H1 (cell line): ENCODE data around the gene DDC. TPM values are rescaled to one million over a fixed set of nuclear protein-coding genes. Genes with fewer than 3 reads are reported as not detected.

Source experiments
- CTCF ChIA-PET: fragments of 300-600 bp; sonication (Branson Sonifier 250); formaldehyde crosslinking; loops from one replicate; lab custom pipeline; 2021; ENCODE audit not compliant: partially characterized antibody; lab: Charles Lee
- POLR2A ChIA-PET: fragments of 300-600 bp; sonication (Branson Sonifier 250); formaldehyde crosslinking; loops from one replicate; lab custom pipeline; 2021; ENCODE audit warnings: inconsistent platforms; ENCODE audit not compliant: partially characterized antibody; lab: Charles Lee
- DNase-seq, 2 experiments: peaks; one replicate each; pipeline versions ENCODE4 v3.0.0 to v3.0.0-alpha.2; 2010 to 2022; ENCODE audit warnings: low spot score in 2 of 2, low read depth in 1 of 2, mixed read lengths in 1 of 2
- FAIRE-seq: peaks from 2 replicates; lab custom pipeline; 2011; peaks lifted over from hg19 to GRCh38; lab: Jason Lieb, UNC
- H2AFZ ChIP-seq: 2 replicates; pipeline ENCODE4 v1.8.1; 2012; ENCODE audit warnings: low read length, inconsistent platforms
- H2AK5ac ChIP-seq: 2 replicates; pipeline ENCODE4 v1.6.1; 2013; ENCODE audit warnings: low read depth, low read length
- H2BK120ac ChIP-seq: replicated peaks from 2 replicates; pipeline ENCODE3; 2013; ENCODE audit warnings: low read depth, low read length, inconsistent platforms
- H2BK12ac ChIP-seq: 2 replicates; pipeline ENCODE4 v1.6.1; 2013; ENCODE audit warnings: low read depth, low read length
- H2BK15ac ChIP-seq: 2 replicates; pipeline ENCODE4 v1.6.1; 2013; ENCODE audit warnings: low read length
- H2BK20ac ChIP-seq: 2 replicates; pipeline ENCODE4 v1.6.1; 2013; ENCODE audit warnings: low read length
- H2BK5ac ChIP-seq: 2 replicates; pipeline ENCODE4 v1.6.1; 2013; ENCODE audit warnings: low read depth, low read length
- H3K14ac ChIP-seq: 2 replicates; pipeline ENCODE4 v1.6.1; 2013; ENCODE audit warnings: inconsistent platforms; ENCODE audit not compliant: insufficient read length
- H3K18ac ChIP-seq: 2 replicates; pipeline ENCODE4 v1.6.1; 2013; ENCODE audit warnings: low read length; ENCODE audit errors: extremely low read depth
- H3K23ac ChIP-seq: 2 replicates; pipeline ENCODE4 v1.6.1; 2013; ENCODE audit warnings: inconsistent platforms; ENCODE audit not compliant: insufficient read length
- H3K23me2 ChIP-seq: 2 replicates; pipeline ENCODE4 v1.6.1; 2013; ENCODE audit warnings: low read depth, low read length
- H3K27ac ChIP-seq: 2 replicates; pipeline ENCODE4 v1.6.1; 2011; ENCODE audit warnings: low read depth, low read length, inconsistent platforms
- H3K27me3 ChIP-seq, 4 experiments: replicated peaks in 1 of 4; 1 replicate in 1 of 4; 2 replicates in 3 of 4; pipeline versions ENCODE4 v1.6.1 to v1.8.1; 2011 to 2013; ENCODE audit warnings: low read length in 3 of 4, mild to moderate bottlenecking in 3 of 4, inconsistent platforms in 2 of 4, mixed read lengths in 2 of 4, moderate library complexity in 1 of 4; ENCODE audit not compliant: control insufficient read depth in 3 of 4, insufficient read depth in 3 of 4; ENCODE audit errors: extremely low read depth in 1 of 4
- H3K36me3 ChIP-seq, 4 experiments: 2 replicates each; pipeline versions ENCODE4 v1.6.1 to v1.8.1; 2011 to 2013; ENCODE audit warnings: mild to moderate bottlenecking in 4 of 4, low read length in 3 of 4, moderate library complexity in 2 of 4, control low read depth in 1 of 4, inconsistent platforms in 1 of 4; ENCODE audit not compliant: insufficient read depth in 4 of 4, control insufficient read depth in 2 of 4
- H3K4ac ChIP-seq: replicated peaks from 2 replicates; pipeline ENCODE3; 2013; ENCODE audit warnings: low read length, low read depth, mixed read lengths, inconsistent platforms; ENCODE audit not compliant: insufficient read length
- H3K4me1 ChIP-seq, 4 experiments: replicated peaks in 1 of 4; 1 replicate in 1 of 4; 2 replicates in 3 of 4; pipeline versions ENCODE4 v1.6.1 to v1.8.1; 2011 to 2013; ENCODE audit warnings: low read length in 3 of 4, inconsistent platforms in 2 of 4, mixed read lengths in 1 of 4; ENCODE audit not compliant: insufficient read depth in 4 of 4, control insufficient read depth in 3 of 4
- H3K4me2 ChIP-seq, 2 experiments: 2 replicates each; pipeline versions ENCODE4 v1.6.1 to v1.8.1; 2011 to 2013; ENCODE audit warnings: low read depth in 2 of 2, low read length in 2 of 2, control low read depth in 1 of 2, inconsistent platforms in 1 of 2, mild to moderate bottlenecking in 1 of 2; ENCODE audit not compliant: insufficient read depth in 1 of 2
- H3K4me3 ChIP-seq, 4 experiments: fragments of 200-600, 300-600 bp in 1 of 4; sonication (generic), shearing (Covaris generic), sonication (Bioruptor Twin) in 1 of 4; 2 replicates each; pipeline versions ENCODE4 v1.5.1 to v1.8.1; 2011 to 2016; ENCODE audit warnings: low read length in 4 of 4, low read depth in 3 of 4, control low read depth in 2 of 4, inconsistent platforms in 2 of 4, mild to moderate bottlenecking in 2 of 4, mixed read lengths in 1 of 4, moderate library complexity in 1 of 4; ENCODE audit not compliant: insufficient read depth in 2 of 4; ENCODE audit errors: extremely low read depth in 1 of 4
- H3K56ac ChIP-seq: replicated peaks from 2 replicates; pipeline ENCODE3; 2013; ENCODE audit warnings: low read depth, mild to moderate bottlenecking, mixed read lengths, low read length, inconsistent platforms; ENCODE audit not compliant: insufficient read length
- H3K79me1 ChIP-seq: 2 replicates; pipeline ENCODE4 v1.6.1; 2013; ENCODE audit warnings: low read depth, low read length, control low read depth
- H3K79me2 ChIP-seq, 2 experiments: 2 replicates each; pipeline versions ENCODE4 v1.6.1 to v1.8.1; 2012 to 2013; ENCODE audit warnings: low read length in 2 of 2, mild to moderate bottlenecking in 2 of 2, inconsistent platforms in 1 of 2; ENCODE audit not compliant: insufficient read depth in 2 of 2, control insufficient read depth in 1 of 2
- H3K9ac ChIP-seq, 4 experiments: replicated peaks in 1 of 4; 1 replicate in 1 of 4; 2 replicates in 3 of 4; pipeline versions ENCODE4 v1.6.1 to v1.8.1; 2011 to 2013; ENCODE audit warnings: low read depth in 3 of 4, low read length in 3 of 4, control low read depth in 2 of 4, mild to moderate bottlenecking in 2 of 4, moderate library complexity in 2 of 4, inconsistent platforms in 1 of 4; ENCODE audit errors: extremely low read depth in 1 of 4
- H3K9me3 ChIP-seq, 2 experiments: 2 replicates each; pipeline versions ENCODE4 v1.6.1 to v1.8.1; 2012 to 2013; ENCODE audit warnings: mild to moderate bottlenecking in 2 of 2, moderate library complexity in 2 of 2, control low read depth in 1 of 2, inconsistent platforms in 1 of 2, low read depth in 1 of 2, low read length in 1 of 2, mixed read lengths in 1 of 2; ENCODE audit not compliant: insufficient read depth in 2 of 2
- H4K20me1 ChIP-seq, 2 experiments: replicated peaks in 1 of 2; 2 replicates each; pipeline versions ENCODE3 to v1.8.1; 2011 to 2013; ENCODE audit warnings: inconsistent platforms in 2 of 2, low read length in 2 of 2, mild to moderate bottlenecking in 1 of 2; ENCODE audit not compliant: insufficient read depth in 2 of 2, control insufficient read depth in 1 of 2
- H4K5ac ChIP-seq: 2 replicates; pipeline ENCODE4 v1.6.1; 2013; ENCODE audit warnings: low read length, low read depth, mixed read lengths, inconsistent platforms; ENCODE audit not compliant: insufficient read length
- H4K8ac ChIP-seq: 2 replicates; pipeline ENCODE4 v1.8.0; 2013; ENCODE audit warnings: mild to moderate bottlenecking, moderate library complexity, low read length, inconsistent platforms; ENCODE audit not compliant: insufficient read depth; ENCODE audit errors: extremely low read depth
- H4K91ac ChIP-seq: replicated peaks from 2 replicates; pipeline ENCODE3; 2013; ENCODE audit warnings: low read length, mixed read lengths, inconsistent platforms; ENCODE audit not compliant: insufficient read length
- CEBPB ChIP-seq: IDR thresholded peaks from 2 replicates; pipeline ENCODE4 v1.6.1; 2012; ENCODE audit warnings: low read depth, low read length
- EP300 ChIP-seq, 2 experiments: IDR thresholded peaks; 1 replicate in 1 of 2; 2 replicates in 1 of 2; pipeline ENCODE4 v1.6.1; 2011 to 2012; ENCODE audit warnings: low read depth in 2 of 2, low read length in 2 of 2, mild to moderate bottlenecking in 2 of 2, borderline replicate concordance in 1 of 2, inconsistent platforms in 1 of 2, moderate library complexity in 1 of 2
- GTF2F1 ChIP-seq: IDR thresholded peaks from 2 replicates; pipeline ENCODE4 v1.6.1; 2012; ENCODE audit warnings: low read depth, low read length, improper control_type of control experiment, borderline replicate concordance
- HDAC6 ChIP-seq: IDR thresholded peaks from one replicate; pipeline ENCODE4 v1.7.1; 2012; ENCODE audit warnings: low read depth, mild to moderate bottlenecking, inconsistent platforms, low read length, moderate library complexity
- JUND ChIP-seq: IDR thresholded peaks from 2 replicates; pipeline ENCODE4 v1.6.1; 2011; ENCODE audit warnings: mild to moderate bottlenecking, improper control_type of control experiment, low read length
- KDM1A ChIP-seq: fragments of 200-600, 300-600 bp; sonication (generic); IDR thresholded peaks from 2 replicates; pipeline ENCODE4 v1.7.1; 2016; ENCODE audit warnings: mild to moderate bottlenecking, low read length, borderline replicate concordance
- MAFK ChIP-seq: IDR thresholded peaks from 2 replicates; pipeline ENCODE4 v1.6.1; 2012; ENCODE audit warnings: low read depth, mild to moderate bottlenecking, improper control_type of control experiment, low read length
- MAX ChIP-seq: IDR thresholded peaks from 2 replicates; pipeline ENCODE4 v1.6.1; 2012; ENCODE audit warnings: inconsistent platforms
- NRF1 ChIP-seq: IDR thresholded peaks from 2 replicates; pipeline ENCODE4 v1.6.1; 2011; ENCODE audit warnings: mild to moderate bottlenecking, low read depth, low read length, improper control_type of control experiment
- RAD21 ChIP-seq, 2 experiments: IDR thresholded peaks in 1 of 2; conservative IDR thresholded peaks in 1 of 2; 2 replicates each; pipeline ENCODE4 v1.6.1; 2011; ENCODE audit warnings: low read depth in 2 of 2, low read length in 2 of 2, improper control_type of control experiment in 1 of 2, inconsistent platforms in 1 of 2, mild to moderate bottlenecking in 1 of 2, moderate library complexity in 1 of 2
- SIX5 ChIP-seq: IDR thresholded peaks from 2 replicates; pipeline ENCODE4 v1.6.1; 2011; ENCODE audit warnings: mild to moderate bottlenecking, low read depth, low read length
- SUZ12 ChIP-seq: fragments of 200-600 bp; sonication (generic); IDR thresholded peaks from 2 replicates; pipeline ENCODE4 v1.6.1; 2012; ENCODE audit warnings: mild to moderate bottlenecking, inconsistent platforms, low read length, moderate library complexity, mixed read lengths
- WGBS, 2 experiments: shearing (Covaris generic) in 1 of 2; methylation state at CpG; one replicate each; pipeline versions ENCODE4 v1.1.6 to v1.1.7; 2013 to 2015; ENCODE audit warnings: low lambda C conversion rate in 2 of 2, mixed read lengths in 2 of 2, inconsistent platforms in 1 of 2, low coverage in 1 of 2, missing lambda C conversion rate in 1 of 2; ENCODE audit not compliant: insufficient replicate concordance in 2 of 2, insufficient coverage in 1 of 2, insufficient read length in 1 of 2; ENCODE audit errors: extremely low coverage in 1 of 2, missing lambda C conversion rate in 1 of 2; 5-methylcytosine and 5-hydroxymethylcytosine counted together
- polyA plus RNA-seq, 7 experiments: library from polyadenylated mRNA; depleted of rRNA in 3 of 7; stranded (reverse) in 5 of 7; unstranded in 2 of 7; fragments of >200 nt in 5 of 7; fragments of 200-250 nt in 2 of 7; gene quantifications; 1 replicate in 5 of 7; 2 replicates in 1 of 7; 4 replicates in 1 of 7; pipeline versions ENCODE4 v1.2.1 to v1.2.3, GENCODE V29; 2011 to 2013; ENCODE audit warnings: missing spikeins in 2 of 7, mixed read lengths in 2 of 7
- total RNA-seq: library from RNA; stranded (reverse); fragmentation: NEBNext Ultra II Directional; extraction: Animal tissue kit (Norgen Biotek cat#: 25700); gene quantifications from 2 replicates; pipeline ENCODE4 v1.2.1, GENCODE V29; 2021

Gene DDC
- total and polyA plus RNA-seq, 2 of the 8 experiments (the other 6 are each of a cell fraction or from before 2014, with no cell fraction given): 0.05 TPM; not detected in 1

GRCh38 chr7:50474382-50475160, 90.6 kb downstream of the DDC start:
- Histone ChIP-seq H3K56ac (no peak overlapping the region), H2AK5ac (no peak overlapping the region), H3K36me3 (no peaks in the 10 kb centered on the region), H3K4me3 (no peak overlapping the region), H3K9me3 (no peaks in the 10 kb centered on the region), H3K23me2 (no peaks in the 10 kb centered on the region), H3K23ac (no peak overlapping the region), H3K27ac (no peak overlapping the region), H4K91ac (no peak overlapping the region), H4K5ac (no peak overlapping the region), H2BK12ac (no peak overlapping the region), H2BK5ac (no peak overlapping the region), H3K4me2 (no peak overlapping the region), H4K8ac (no peak overlapping the region), H2BK20ac (no peak overlapping the region), H3K79me2 (no peaks in the 10 kb centered on the region), H3K18ac (no peak overlapping the region), H3K79me1 (no peaks in the 10 kb centered on the region), H4K20me1 (no peaks in the 10 kb centered on the region), H2AFZ (no peak overlapping the region), H2BK120ac (no peak overlapping the region), H3K4me1 (peaks cover 0 to 3% (median 0%) of the 10 kb centered on the region in 4 experiments; a peak in 2 of 7 replicates), H3K14ac (no peak overlapping the region), H3K27me3 (peaks cover 0 to 2% (median 0%) of the 10 kb centered on the region in 4 experiments; a peak in 1 of 7 replicates), H3K4ac (no peak overlapping the region), H3K9ac (no peak overlapping the region), H2BK15ac (no peak overlapping the region)
- ChIA-PET POLR2A (no interaction called here), CTCF (interaction anchor here (0.9 to 1.9 kb wide), 5 partner anchors 86 to 686 kb away, joined by 3 to 5 read pairs (median 4); no protein-coding TSS in a partner anchor)
- no peak for FAIRE-seq
- 79% methylated on average over 8 of the region's 8 CpGs; no CpG with 5 or more reads in 1 of the 2 experiments for WGBS, 2 experiments
- DNase-seq: no peak
- TF ChIP-seq MAX: no peak
- no peak for TF ChIP-seq KDM1A
- no peak for TF ChIP-seq EP300 (IDR thresholded peaks at IDR 0.05; ENCODE audit: borderline replicate concordance in 1 of 2, low read depth in 2 of 2, low read length in 2 of 2)
- TF ChIP-seq SUZ12: no peak
- no peak for TF ChIP-seq MAFK
- TF ChIP-seq SIX5: no peak
- no peak for TF ChIP-seq JUND
- TF ChIP-seq NRF1: no peak
- no peak for TF ChIP-seq HDAC6
- no peak for TF ChIP-seq CEBPB
- TF ChIP-seq GTF2F1: no peak
- TF ChIP-seq RAD21 (IDR thresholded peaks at IDR 0.05 in 1 of 2, conservative IDR thresholded peaks at IDR 0.05 in 1 of 2; ENCODE audit: low read depth in 2 of 2, low read length in 2 of 2): no peak
